Kidney (tissue), 14 donors: ENCODE measurements around the gene CNTN4. TPM values are rescaled to one million over a fixed set of nuclear protein-coding genes. Genes with fewer than 3 reads are reported as not detected.

Experiments used
- DNase-seq, 5 donors: peaks; one replicate each; pipeline ENCODE4 v3.0.0-alpha.2; 2013 to 2020
- FAIRE-seq: peaks from 2 replicates; lab custom pipeline; 2012; peaks lifted over from hg19 to GRCh38; lab: Jason Lieb, UNC
- H3K27ac ChIP-seq, 2 donors: one replicate each; pipeline ENCODE4 v1.7.0; 2013; ENCODE audit warnings: low read depth in 2 of 2, low read length in 2 of 2, inconsistent platforms in 1 of 2
- H3K27me3 ChIP-seq: one replicate; pipeline ENCODE4 v1.7.1; 2013; ENCODE audit warnings: low read length, inconsistent platforms; ENCODE audit not compliant: control insufficient read depth, insufficient read depth
- H3K36me3 ChIP-seq, 3 donors: one replicate each; pipeline versions ENCODE4 v1.7.0 to v1.7.1; 2013; ENCODE audit warnings: low read length in 3 of 3, control low read depth in 1 of 3, inconsistent platforms in 1 of 3; ENCODE audit not compliant: insufficient read depth in 3 of 3, control insufficient read depth in 2 of 3
- H3K4me1 ChIP-seq, 3 donors: one replicate each; pipeline versions ENCODE4 v1.7.0 to v1.7.1; 2013; ENCODE audit warnings: low read length in 3 of 3, inconsistent platforms in 1 of 3, low read depth in 1 of 3; ENCODE audit not compliant: control insufficient read depth in 2 of 3, insufficient read depth in 2 of 3
- H3K4me3 ChIP-seq, 3 donors: one replicate each; pipeline versions ENCODE4 v1.7.0 to v1.8.1; 2013; ENCODE audit warnings: low read length in 3 of 3, control low read depth in 1 of 3, inconsistent platforms in 1 of 3
- H3K9ac ChIP-seq, 3 donors: one replicate each; pipeline versions ENCODE4 v1.7.0 to v1.7.1; 2013; ENCODE audit warnings: low read length in 3 of 3, control low read depth in 1 of 3, inconsistent platforms in 1 of 3
- H3K9me3 ChIP-seq, 3 donors: one replicate each; pipeline versions ENCODE4 v1.7.0 to v1.7.1; 2013; ENCODE audit warnings: low read length in 3 of 3, control low read depth in 1 of 3, inconsistent platforms in 1 of 3; ENCODE audit not compliant: control insufficient read depth in 2 of 3, insufficient read depth in 1 of 3
- intact Hi-C: fragments of 100-400 bp; cut with DNase I; formaldehyde crosslinking; loops from one replicate; pipeline ENCODE4 v1.11.1; 2022
- polyA plus RNA-seq: library from polyadenylated mRNA; stranded (reverse); fragments of 350-450 nt; fragmentation: Illumina TruSeq; extraction: RNeasy Lipid Tissue Mini Kit (QIAGEN cat#74804); gene quantifications from one replicate; pipeline ENCODE4 v1.2.3, GENCODE V29; 2014; ENCODE audit warnings: low read depth, low replicate concordance; ENCODE audit not compliant: insufficient read depth
- total RNA-seq: library from RNA; stranded (reverse); fragmentation: NEBNext Ultra II Directional; extraction: Animal tissue kit (Norgen Biotek cat#: 25700); gene quantifications from one replicate; pipeline ENCODE4 v1.2.1, GENCODE V29; 2021
- TF ChIP-seq, protein P1 (sequence below): IDR thresholded peaks from 3 replicates; pipeline ENCODE4 v1.5.1; 2012; ENCODE audit warnings: mild to moderate bottlenecking, moderate library complexity, borderline replicate concordance; ENCODE audit not compliant: insufficient read depth; ENCODE audit errors: extremely low read depth
- donor health status: control.
- donor health status: control.
- donor health status: control.
- donor health status: control.
- donor health status: control.
- donor health status: DM: yes; HTN: yes; CAD: no.
- donor health status: Normal renal cell carcinoma (clear cell type).

CNTN4 gene
- total and polyA plus RNA-seq, 2 donors from 2014 or later = 2.2 to 13.4 TPM

DNA sequence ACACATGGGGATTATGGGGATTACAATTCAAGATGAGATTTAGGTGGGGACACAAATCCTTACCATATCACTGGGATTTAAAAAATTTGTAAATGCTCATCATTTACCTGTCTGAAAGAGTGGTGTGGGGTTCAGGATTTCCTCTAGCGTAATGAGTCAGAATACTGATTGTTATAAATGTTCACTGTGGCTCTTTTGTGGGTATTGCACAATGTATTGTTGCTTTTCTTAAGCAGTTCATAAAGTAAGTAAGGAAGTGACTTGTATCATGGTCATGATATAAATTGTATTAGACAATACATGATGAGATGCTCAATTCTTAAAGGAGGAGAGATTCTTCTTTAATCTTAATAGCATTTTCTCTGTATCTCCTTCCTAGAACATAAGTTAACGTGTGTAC, 262.1 kb downstream of the CNTN4 start:
- no peaks in the 10 kb centered on the region for H3K4me1 ChIP-seq
- no peaks in the 10 kb centered on the region for H3K9me3 ChIP-seq
- H3K27ac ChIP-seq = no peak overlapping the region
- TF ChIP-seq, protein P1, sequence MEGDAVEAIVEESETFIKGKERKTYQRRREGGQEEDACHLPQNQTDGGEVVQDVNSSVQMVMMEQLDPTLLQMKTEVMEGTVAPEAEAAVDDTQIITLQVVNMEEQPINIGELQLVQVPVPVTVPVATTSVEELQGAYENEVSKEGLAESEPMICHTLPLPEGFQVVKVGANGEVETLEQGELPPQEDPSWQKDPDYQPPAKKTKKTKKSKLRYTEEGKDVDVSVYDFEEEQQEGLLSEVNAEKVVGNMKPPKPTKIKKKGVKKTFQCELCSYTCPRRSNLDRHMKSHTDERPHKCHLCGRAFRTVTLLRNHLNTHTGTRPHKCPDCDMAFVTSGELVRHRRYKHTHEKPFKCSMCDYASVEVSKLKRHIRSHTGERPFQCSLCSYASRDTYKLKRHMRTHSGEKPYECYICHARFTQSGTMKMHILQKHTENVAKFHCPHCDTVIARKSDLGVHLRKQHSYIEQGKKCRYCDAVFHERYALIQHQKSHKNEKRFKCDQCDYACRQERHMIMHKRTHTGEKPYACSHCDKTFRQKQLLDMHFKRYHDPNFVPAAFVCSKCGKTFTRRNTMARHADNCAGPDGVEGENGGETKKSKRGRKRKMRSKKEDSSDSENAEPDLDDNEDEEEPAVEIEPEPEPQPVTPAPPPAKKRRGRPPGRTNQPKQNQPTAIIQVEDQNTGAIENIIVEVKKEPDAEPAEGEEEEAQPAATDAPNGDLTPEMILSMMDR = no peak
- H3K27me3 ChIP-seq = no peaks in the 10 kb centered on the region
- no peak overlapping the region for H3K4me3 ChIP-seq
- intact Hi-C loops = no loop called here
- no peak overlapping the region for H3K9ac ChIP-seq
- no peak for DNase-seq
- no peak for FAIRE-seq
- H3K36me3 ChIP-seq = no peaks in the 10 kb centered on the region

DNA sequence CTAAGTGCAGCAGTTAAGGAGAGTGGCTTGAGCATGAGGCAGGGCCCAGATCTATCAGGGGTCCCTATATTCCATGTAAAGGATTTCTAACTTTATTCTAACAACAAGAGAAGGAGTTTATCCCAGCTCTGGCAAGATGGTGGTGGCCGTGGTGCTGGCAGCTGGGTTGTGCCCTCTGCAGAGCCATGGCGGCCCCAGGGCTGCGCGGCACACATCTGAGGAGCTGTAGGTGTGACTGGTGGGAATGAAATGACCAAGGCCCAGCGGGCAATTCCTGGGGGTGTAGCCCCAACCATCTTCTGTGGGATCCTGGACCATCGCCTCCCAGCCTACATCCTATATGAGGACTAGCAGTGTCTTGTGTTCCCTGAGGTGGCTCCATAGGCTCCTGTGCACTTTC, 263.5 kb downstream of the CNTN4 start:
- Histone ChIP-seq H3K4me3 (no peak overlapping the region), H3K36me3 (no peaks in the 10 kb centered on the region), H3K27ac (no peak overlapping the region), H3K9ac (no peak overlapping the region), H3K27me3 (no peaks in the 10 kb centered on the region), H3K4me1 (no peaks in the 10 kb centered on the region), H3K9me3 (no peaks in the 10 kb centered on the region)
- DNase-seq (no peak), FAIRE-seq (no peak)
- intact Hi-C loops = no loop called here
- TF ChIP-seq, protein P1 = no peak

DNA sequence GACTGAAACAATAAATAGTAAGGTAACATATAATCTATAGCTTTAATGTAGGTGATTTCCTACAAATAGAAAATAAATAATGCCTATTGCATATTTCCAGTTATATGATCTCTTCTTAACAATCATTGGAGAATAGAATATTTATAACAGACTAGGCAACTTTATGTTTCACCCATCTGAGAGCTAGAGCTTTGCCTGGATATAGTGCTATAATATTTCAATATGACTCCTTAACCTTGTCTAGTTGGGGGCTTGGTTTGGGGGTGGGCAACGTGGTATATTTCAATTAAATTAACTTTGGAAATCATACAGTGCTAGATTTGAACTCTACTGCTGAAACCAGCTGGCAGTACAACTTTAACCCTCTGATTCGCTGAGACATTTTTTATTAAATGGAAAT, 265.2 kb downstream of the CNTN4 start:
- no peak overlapping the region for H3K9ac ChIP-seq
- DNase-seq (no peak), FAIRE-seq (no peak)
- no peaks in the 10 kb centered on the region for H3K27me3 ChIP-seq
- H3K4me3 ChIP-seq = no peak overlapping the region
- H3K27ac ChIP-seq = no peak overlapping the region
- TF ChIP-seq, protein P1 = no peak
- no peaks in the 10 kb centered on the region for H3K9me3 ChIP-seq
- no peaks in the 10 kb centered on the region for H3K36me3 ChIP-seq
- intact Hi-C loops = no loop called here
- no peaks in the 10 kb centered on the region for H3K4me1 ChIP-seq

DNA sequence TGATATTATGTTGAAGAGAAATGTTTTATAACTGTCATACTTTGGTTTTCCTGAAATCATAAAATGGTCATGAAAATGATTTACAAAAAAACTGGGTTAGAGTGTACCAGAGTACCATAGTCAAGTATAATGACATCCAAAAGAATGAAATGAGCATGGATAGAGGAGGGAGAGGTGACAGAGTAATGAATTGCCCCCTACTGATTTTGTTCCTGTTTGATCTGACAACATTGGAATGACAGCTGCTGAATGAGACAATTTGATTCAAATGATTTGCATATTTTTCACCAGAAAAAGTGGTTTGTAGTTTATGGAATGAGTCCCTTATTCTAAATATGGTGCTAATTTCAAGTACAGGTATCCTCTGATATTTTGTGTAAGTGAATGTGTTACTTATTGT, 271.7 kb downstream of the CNTN4 start:
- H3K9me3 ChIP-seq = no peaks in the 10 kb centered on the region
- no peaks in the 10 kb centered on the region for H3K4me1 ChIP-seq
- no peak overlapping the region for H3K4me3 ChIP-seq
- FAIRE-seq (no peak), DNase-seq (no peak)
- H3K27me3 ChIP-seq = no peaks in the 10 kb centered on the region
- TF ChIP-seq, protein P1 = no peak
- no peak overlapping the region for H3K27ac ChIP-seq
- H3K36me3 ChIP-seq = no peaks in the 10 kb centered on the region
- intact Hi-C loops = no loop called here
- H3K9ac ChIP-seq = no peak overlapping the region
